Right lobe of liver (tissue), 4 donors: Measurements from ENCODE around the gene PRSS1.

Experiments
- POLR2A ChIP-seq: fragments of 450-650 bp; IDR thresholded peaks from one replicate; pipeline ENCODE4 v1.6.1; 2017; ENCODE audit warnings: antibody characterized with exemption, mild to moderate bottlenecking
- TF ChIP-seq, protein P1 (sequence below), 4 donors: fragments of 200-600 bp in 3 of 4; fragments of 450-650 bp in 1 of 4; IDR thresholded peaks; one replicate each; pipeline versions ENCODE4 v1.5.1 to v1.8.0; 2016 to 2022; ENCODE audit warnings: antibody characterized with exemption in 4 of 4, mild to moderate bottlenecking in 2 of 4
- donor health status: DM: no; HTN: no; CAD: no.
- donor health status: DM: no; HTN: no; CAD: no.
- donor health status: DM: no; HTN: yes; CAD: no.

GRCh38 chr7:142750321-142750938, 1.2 kb downstream of the PRSS1 start:
- TF ChIP-seq, protein P1, sequence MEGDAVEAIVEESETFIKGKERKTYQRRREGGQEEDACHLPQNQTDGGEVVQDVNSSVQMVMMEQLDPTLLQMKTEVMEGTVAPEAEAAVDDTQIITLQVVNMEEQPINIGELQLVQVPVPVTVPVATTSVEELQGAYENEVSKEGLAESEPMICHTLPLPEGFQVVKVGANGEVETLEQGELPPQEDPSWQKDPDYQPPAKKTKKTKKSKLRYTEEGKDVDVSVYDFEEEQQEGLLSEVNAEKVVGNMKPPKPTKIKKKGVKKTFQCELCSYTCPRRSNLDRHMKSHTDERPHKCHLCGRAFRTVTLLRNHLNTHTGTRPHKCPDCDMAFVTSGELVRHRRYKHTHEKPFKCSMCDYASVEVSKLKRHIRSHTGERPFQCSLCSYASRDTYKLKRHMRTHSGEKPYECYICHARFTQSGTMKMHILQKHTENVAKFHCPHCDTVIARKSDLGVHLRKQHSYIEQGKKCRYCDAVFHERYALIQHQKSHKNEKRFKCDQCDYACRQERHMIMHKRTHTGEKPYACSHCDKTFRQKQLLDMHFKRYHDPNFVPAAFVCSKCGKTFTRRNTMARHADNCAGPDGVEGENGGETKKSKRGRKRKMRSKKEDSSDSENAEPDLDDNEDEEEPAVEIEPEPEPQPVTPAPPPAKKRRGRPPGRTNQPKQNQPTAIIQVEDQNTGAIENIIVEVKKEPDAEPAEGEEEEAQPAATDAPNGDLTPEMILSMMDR (IDR thresholded peaks at IDR 0.05): no peak
- TF ChIP-seq POLR2A: no peak
